ENCODE results near the gene DNAJC13. TPM values are rescaled to one million over a fixed set of nuclear protein-coding genes. Genes with fewer than 3 reads are reported as not detected.

The DNAJC13 gene
- total RNA-seq, 2 donors from 2014 or later = 39.4 to 40.5 TPM

DNA sequence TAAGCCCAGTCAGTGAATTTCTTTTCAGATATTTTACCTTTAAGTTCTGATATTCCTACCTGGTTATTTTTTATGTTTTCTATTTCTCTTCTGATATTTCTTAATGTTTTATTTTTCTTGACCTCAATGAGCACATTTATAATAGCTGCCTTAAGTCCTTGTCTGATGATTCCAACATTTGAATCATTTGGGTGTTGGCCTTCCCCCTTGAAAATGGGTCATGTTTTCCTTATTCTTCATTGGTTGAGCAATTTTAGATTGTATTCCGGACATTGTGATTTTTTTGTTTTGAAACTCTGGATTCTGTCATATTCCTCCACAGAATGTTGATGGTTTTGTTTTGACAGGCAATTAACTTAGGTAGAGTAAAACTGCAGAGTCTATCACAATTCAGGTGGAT lies 170.1 kb downstream of the DNAJC13 start:
- Mint-ChIP-seq H3K9me3 (no peaks in the 10 kb centered on the region), H3K4me3 (no peak overlapping the region), H3K4me1 (no peaks in the 10 kb centered on the region), H3K27ac (no peak overlapping the region), H3K36me3 (ENCODE audit: low read depth) (peaks cover 14% of the 10 kb centered on the region), H3K27me3 (ENCODE audit: insufficient read depth) (no peaks in the 10 kb centered on the region)
- no peak overlapping the region for H3K9ac ChIP-seq (ENCODE audit: extremely low read depth, low read length, poor library complexity, severe bottlenecking)
- DNase-seq = no peak
- H3K9me3 ChIP-seq (ENCODE audit: control insufficient read depth, low read length) = no peaks in the 10 kb centered on the region
- no peak overlapping the region for H3K4me3 ChIP-seq (ENCODE audit: low read length)
- H3K27ac ChIP-seq (ENCODE audit: low read depth, low read length) = no peak overlapping the region
- TF ChIP-seq, protein P1, sequence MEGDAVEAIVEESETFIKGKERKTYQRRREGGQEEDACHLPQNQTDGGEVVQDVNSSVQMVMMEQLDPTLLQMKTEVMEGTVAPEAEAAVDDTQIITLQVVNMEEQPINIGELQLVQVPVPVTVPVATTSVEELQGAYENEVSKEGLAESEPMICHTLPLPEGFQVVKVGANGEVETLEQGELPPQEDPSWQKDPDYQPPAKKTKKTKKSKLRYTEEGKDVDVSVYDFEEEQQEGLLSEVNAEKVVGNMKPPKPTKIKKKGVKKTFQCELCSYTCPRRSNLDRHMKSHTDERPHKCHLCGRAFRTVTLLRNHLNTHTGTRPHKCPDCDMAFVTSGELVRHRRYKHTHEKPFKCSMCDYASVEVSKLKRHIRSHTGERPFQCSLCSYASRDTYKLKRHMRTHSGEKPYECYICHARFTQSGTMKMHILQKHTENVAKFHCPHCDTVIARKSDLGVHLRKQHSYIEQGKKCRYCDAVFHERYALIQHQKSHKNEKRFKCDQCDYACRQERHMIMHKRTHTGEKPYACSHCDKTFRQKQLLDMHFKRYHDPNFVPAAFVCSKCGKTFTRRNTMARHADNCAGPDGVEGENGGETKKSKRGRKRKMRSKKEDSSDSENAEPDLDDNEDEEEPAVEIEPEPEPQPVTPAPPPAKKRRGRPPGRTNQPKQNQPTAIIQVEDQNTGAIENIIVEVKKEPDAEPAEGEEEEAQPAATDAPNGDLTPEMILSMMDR (conservative IDR thresholded peaks at IDR 0.05) = no peak
- no peaks in the 10 kb centered on the region for H3K36me3 ChIP-seq (ENCODE audit: control insufficient read depth, insufficient read depth, low read length)
- 88 to 100% methylated on average over 1 of the region's 1 CpG for WGBS, 2 experiments (ENCODE audit: insufficient coverage in 1 of 2, insufficient read length in 1 of 2)
- no peaks in the 10 kb centered on the region for H3K4me1 ChIP-seq (ENCODE audit: control insufficient read depth, insufficient read depth, low read length)
- no peaks in the 10 kb centered on the region for H3K27me3 ChIP-seq (ENCODE audit: control insufficient read depth, insufficient read depth, low read length, poor library complexity, severe bottlenecking)

Other genes starting within 250 kb of the DNAJC13 start
- 10 to 100 TPM; 17.0 to 24.6 TPM for gene ACP3, start 100.1 kb upstream of the DNAJC13 start, total RNA-seq
- gene ACKR4, start 179.8 kb downstream of the DNAJC13 start, total RNA-seq = not detected
- gene ACAD11, start 242.3 kb downstream of the DNAJC13 start, total RNA-seq = 10 to 100 TPM; 21.4 to 22.8 TPM
- 10 to 100 TPM; 46.1 to 58.4 TPM for gene UBA5, start 242.8 kb downstream of the DNAJC13 start, total RNA-seq

Data from endodermal cell (in vitro differentiated cells).